HG03095 (cell line): Measurements from ENCODE around the gene ZSCAN5A.
"Not testable (repeated sequence)": the region's sequence is repeated elsewhere in the genome, so short reads cannot be mapped to it uniquely, and the experiment has no call there.

Experiments used
- ATAC-seq: cut with Tn5 transposase; IDR thresholded peaks from one replicate; pipeline ENCODE4 v1.9.1; 2021; ENCODE audit warnings: moderate library complexity; ENCODE audit not compliant: unreplicated experiment

Gene ZSCAN5A

DNA sequence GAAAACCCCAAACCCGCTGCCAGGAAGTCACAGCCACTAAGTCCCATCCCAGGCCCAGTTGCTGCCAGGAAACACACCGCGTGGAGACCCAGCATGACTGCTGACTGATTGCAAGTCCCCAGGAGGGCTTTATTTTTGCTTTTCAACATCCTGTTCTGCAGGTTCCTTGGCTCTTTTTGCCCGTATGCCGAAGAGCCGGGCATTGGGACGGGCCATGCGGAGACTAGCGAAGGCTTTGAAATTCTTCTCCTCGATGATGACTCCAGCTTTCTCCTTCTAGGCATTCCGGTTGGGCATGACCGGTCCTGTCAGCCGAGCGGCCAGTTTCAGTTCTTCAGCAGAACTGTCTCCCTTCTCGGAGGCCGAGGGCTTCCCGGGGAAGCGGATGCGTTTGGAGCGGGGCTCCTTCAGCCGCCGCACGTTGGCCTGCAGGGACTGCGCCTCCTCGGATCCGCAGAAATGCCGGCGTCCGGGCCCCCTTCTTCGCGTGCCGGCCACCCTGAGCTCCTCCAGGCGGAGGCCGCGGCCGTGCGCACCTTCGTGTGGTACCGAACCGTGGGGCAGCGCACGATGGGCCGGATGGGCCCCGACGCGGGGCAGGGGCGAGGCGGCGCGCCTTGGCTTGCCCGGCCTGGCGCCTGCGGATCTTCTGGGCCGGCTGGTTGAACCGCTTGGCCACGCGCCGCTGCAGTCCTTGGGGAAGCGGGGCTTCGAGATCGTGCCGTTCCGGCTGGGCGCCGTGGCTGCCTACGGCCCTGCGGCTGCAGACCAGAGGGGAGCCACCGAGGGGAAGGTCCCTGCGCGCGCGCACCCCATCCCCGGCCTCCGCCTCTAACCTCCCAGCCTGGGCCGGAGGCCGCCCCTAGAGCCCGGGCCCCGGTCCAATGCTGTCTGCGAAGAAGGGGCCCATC, 97.3 kb downstream of the ZSCAN5A start:
- no peak for ATAC-seq

DNA sequence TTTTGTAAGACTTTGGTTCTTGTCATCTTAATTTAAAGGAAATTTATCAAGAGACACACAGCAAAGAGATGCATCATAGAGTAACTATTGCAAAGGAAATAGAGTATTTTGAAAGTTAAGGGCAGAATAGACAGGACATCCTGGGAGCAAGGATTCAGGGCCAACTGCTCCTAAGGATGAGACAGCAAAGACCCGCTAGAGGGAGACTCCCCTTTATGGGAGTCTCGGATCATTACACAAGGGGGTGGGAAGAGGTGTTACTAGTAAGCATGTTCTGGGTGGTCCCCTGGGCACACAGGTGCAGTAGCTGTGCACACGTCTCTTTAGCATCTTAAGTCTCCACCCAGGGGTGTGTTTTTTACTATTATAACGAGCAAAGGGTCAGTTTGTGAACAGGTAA, 102.9 kb downstream of the ZSCAN5A start:
- no peak for ATAC-seq

DNA sequence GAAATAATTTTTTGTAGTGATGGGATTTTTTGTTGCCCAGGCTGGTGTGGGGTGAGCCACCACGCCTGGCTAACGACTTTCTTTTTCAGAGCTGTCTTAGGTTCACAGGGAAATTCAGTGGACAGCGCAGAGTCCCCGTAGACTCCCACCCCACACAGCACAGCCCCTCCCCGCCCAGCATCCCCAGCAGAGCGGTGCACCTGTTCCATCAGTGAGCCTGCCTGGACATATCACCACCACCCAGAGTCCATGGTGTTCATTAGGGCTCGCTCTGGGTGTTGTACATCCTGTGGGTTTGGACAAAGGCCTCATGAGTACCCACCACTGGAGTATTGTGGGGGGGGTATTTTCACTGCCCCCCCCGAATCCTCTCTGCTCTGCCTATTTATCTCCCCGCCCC, 104.6 kb downstream of the ZSCAN5A start:
- not testable (repeated sequence) for ATAC-seq

DNA sequence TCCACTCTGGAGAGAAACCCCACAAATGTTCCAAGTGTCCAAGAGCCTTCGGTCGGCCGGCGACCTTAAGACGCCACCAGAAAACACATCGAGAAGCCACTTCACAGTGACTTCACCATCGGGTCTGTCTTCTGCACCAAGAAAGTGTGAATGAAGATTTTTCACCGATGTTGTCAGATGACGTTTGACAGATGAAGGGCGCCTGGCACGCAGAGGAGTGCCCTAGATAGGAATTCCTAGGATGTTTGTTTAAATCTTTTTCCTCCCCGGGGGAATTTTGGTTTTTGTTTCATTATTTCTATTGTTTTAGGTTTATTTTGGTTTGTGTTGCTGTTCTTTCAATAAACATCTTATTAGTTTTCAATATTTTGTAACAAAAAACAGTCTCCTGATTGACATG, 105.5 kb downstream of the ZSCAN5A start:
- ATAC-seq: no peak

DNA sequence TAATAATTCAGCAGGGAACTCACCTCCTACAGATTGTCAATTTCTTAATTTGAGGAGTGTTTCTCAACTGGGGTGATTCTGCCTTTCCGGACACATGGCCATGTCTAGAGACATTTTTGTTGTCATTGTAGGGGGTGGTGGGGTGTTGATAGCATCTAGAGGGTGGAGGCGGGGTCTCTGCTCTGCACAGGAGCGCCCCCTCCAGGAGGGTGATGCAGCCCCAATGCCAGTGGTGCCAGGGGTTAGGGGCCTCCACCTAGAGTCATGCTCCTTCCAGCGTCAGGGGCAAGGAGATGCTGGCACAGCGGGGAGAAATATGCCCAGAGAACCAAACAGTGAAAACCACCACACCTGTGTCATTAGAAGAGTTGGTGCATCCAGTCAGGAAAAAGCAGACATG, 107.1 kb downstream of the ZSCAN5A start:
- not testable (repeated sequence) for ATAC-seq

DNA sequence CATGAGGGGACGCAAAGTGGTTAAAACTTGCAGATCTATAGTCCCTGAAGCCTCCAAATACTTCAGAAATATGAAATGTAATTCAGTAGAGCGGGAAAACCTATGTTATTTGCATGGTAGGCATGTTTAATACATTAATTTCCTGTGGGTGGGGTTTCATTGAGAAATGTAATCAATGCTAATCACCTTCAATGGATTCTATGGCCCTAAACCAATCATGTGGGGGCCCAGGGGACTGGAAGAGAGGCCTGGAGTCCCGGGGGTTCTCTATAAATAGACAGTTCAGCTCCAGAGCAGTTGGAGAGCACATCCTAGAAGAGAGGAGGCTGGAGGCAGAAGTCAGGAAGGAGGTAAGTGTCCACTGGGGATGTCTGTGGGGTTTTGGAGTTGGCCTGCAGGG, 112.7 kb downstream of the ZSCAN5A start, which contains the start of gene ZSCAN5C:
Gene ZSCAN5C (plus strand): TSS at position 301 of the 400 bp plus-strand sequence. CDS start 3,641 bp downstream, outside the sequence.
- ATAC-seq: no peak

DNA sequence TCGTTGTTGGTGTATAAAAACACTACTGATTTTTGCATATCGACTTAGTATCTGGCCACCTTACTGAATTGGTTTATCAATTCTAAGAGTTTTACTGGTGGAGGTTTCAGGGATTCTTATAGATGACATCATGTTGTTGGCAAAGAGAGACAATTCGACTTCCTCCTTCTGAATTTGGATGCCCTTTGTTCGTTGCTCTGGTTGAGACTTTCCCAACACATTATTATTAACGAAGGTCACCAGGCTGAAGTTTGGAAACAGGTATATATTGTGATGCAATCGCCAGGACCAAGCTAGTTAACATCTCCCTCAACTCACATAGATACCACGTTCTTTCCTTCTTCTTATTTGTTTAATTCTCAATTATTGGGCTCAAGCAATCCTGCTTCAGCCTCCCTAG, 115.0 kb downstream of the ZSCAN5A start:
- ATAC-seq: no peak

DNA sequence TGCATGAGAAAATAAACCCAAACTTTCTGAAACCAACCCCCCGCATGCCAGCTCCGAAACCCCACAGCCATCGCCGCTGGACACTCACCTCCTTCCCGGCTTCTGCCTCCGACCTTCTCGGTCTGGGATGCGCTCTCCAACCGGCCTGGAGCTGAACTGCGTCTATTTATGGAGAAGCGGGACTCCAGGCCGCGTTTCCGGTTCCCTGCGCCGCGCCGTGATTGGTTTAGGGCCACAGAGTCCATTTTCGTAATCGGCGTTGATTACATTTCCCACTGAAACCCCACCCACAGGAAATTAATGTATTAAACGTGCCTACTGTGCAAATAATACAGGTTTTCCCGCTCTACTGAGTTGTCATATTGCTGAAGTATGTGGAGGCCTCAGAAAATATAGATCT, 117.0 kb downstream of the ZSCAN5A start, which contains the start of gene ZSCAN5B:
Gene ZSCAN5B (minus strand): TSS at position 138 of the 400 bp plus-strand sequence. CDS start 4,731 bp downstream, outside the sequence.
- ATAC-seq: not testable (repeated sequence)

DNA sequence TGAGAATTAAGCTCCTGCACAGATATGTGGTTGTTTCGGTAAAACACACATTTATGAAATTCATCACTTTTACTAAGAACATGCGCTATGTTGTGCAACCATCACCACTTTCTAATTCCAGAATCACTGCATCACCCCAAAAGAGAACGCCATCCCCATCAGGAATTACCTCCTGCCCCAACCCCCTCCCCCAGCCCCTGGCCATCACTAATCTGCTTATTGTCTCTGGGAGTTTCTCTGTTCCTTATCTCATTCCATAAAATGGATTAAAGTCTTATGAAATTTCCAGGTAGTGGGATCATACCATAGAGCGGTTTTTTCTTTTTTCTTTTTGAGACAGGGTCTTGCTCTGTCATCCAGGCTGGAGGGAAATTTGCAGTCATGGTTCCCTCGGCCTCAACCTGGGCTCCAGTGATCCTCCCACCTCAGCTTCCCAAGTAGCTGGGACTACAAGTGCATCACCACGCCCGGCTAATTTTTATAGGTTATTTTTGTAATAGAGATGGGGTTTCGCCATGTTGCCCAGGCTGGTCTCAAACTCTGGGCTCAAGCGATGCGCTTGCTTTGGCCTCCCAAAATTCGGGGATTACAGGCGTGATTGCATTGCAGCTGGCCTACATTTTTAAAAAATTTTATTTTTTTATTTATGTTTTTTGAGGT, 120.5 kb downstream of the ZSCAN5A start:
- no peak for ATAC-seq

DNA sequence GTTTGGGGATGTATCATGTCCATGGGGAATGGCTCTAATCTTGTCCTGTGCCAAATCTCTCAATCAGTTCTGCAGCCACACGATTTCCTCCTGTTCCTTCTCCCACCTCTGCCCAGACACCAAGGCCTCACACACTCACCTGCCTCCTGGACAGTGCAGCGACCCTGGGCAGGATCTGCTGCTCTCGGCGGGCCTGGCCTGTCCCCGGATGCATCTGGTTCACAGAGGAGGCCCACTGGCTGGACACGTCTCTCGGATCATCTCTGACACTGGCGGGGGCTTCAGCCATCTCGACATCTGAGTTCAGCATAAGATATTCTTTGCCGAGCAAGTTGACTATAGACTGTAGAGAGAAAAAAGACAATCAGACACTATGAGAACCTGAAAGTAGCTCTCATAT, 122.9 kb downstream of the ZSCAN5A start:
- ATAC-seq: no peak

DNA sequence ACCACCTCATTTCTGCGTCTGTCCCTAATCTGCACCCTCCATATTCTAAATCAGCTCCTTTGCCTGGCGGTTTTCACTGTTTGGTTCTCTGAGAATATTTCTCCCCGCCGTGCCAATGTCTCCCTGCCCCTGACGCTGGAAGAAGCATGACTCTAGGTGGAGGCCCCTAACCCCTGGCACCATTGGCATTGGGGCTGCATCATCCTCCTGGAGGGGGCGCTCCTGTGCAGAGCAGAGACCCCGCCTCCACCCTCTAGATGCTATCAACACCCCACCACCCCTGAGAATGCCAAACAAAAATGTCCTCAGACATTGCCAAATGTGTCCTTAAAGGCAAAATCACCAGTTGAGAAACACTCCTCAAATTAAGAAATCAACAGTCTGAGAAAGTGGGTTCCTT, 123.5 kb downstream of the ZSCAN5A start:
- ATAC-seq: no peak

DNA sequence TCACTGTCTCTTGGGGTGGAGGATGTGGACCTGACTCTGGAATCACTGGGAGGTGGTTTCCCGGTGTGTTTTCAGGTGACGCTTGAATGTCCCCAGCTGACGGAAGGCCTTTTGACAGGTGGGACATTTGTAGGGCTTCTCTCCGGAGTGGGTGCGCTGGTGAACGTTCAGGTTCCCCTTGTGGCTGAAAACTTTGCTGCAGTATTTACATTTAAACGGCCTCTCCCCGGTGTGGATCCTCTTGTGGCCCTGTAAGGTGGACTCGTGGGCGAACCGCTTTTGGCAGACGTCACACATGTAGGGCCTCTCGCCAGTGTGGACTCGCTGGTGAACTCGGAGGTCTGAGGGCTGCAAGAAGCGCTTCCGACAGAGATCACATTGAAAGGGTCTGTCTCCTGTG, 124.9 kb downstream of the ZSCAN5A start:
- no peak for ATAC-seq

DNA sequence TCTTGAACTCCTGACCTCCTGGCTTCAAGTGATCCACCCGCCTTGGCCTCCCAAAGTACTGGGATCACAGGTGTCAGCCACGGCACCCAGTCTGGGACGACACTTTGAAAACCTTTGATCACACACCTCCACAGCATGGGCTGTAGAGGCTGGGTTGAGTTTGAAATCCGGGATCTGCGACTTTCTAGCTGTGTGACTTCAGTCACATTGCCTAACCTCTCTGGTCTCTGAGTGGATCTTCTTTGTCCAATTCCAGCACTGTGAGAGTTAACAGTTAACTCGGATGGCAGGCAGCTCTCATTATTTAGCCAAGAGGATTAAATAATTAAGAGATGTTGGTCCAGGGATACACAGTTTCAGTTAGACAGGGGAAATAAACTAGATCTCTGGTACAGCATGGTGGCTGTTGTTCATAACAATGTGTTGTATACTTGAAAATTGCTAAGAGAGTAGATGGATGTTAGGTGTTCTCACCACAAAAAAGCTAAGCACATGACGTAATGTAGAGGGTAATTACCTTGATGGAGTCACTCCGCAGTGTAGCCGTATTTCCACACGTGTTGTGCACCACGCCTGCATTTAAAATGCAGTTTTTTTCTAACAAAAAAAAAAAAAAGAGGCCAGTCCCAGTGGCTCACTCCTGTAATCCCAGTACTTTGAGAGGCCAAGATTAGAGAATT, 136.9 kb downstream of the ZSCAN5A start:
- ATAC-seq: no peak

DNA sequence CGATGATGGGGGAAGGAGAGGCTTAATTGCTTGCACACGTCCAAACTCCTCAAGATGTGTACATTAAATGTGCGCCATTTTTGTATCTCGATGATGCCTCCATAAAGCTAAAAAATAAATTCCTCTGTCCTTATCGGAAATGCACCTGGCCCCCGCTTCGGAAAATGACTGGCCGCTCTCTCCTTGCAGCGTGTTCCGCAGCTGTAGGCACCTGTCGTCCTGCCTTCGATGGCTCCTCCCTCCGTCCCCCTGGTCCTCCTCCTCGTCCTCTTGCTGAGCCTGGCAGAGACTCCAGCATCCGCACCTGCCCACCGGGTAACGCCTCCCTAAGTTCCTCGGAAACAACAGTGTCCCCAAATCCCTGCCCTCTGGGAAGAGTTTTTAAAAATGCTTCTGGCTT, 137.8 kb downstream of the ZSCAN5A start:
- ATAC-seq: no peak

DNA sequence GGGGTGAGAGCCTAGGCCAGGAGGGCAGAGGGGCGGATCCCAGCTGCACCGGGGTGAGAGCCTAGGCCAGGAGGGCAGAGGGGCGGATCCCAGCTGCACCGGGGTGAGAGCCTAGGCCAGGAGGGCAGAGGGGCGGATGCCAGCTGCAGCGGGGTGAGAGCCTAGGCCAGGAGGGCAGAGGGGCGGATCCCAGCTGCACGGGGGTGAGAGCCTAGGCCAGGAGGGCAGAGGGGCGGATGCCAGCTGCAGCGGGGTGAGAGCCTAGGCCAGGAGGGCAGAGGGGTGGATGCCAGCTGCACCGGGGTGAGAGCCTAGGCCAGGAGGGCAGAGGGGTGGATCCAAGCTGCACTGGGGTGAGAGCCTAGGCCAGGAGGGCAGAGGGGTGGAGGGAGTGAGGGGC, 138.3 kb downstream of the ZSCAN5A start:
- not testable (repeated sequence) for ATAC-seq

DNA sequence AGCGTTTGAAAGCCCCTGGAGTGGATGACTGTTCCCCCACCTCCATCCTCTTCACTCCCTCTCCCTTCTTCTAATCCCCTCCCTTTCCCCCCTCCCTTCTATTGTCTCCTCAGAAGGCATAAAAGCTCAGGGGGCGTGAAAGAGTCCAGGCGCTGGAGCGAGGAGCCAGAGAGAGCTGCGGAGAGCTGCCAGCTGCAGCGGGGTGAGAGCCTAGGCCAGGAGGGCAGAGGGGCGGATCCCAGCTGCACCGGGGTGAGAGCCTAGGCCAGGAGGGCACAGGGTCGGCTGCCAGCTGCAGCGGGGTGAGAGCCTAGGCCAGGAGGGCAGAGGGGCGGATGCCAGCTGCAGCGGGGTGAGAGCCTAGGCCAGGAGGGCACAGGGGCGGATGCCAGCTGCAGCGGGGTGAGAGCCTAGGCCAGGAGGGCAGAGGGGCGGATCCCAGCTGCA, 138.8 kb downstream of the ZSCAN5A start, which contains the start of gene GALP:
Gene GALP (plus strand): TSS at position 148 of the 447 bp plus-strand sequence. CDS start 1,101 bp downstream, outside the sequence.
- not testable (repeated sequence) for ATAC-seq

DNA sequence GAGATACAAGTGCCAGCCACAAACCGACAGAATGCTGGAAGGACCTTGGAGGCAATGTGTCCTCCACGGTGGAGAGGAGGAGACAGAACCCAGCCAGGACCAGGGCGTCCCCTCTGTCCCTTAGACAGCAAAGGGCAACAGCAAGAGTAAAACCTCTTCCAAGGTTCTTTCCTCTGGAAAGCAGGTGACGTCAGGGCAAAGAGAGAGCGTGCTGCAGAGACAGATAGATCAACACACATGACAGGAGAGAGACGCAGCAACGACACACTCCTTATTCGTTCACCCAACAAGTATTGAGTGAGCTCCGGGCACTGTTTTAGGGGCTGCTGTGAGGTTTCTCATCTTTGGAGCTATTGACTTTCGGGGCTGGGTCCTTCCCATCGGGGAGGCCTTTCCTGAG, 140.1 kb downstream of the ZSCAN5A start:
- no peak for ATAC-seq

DNA sequence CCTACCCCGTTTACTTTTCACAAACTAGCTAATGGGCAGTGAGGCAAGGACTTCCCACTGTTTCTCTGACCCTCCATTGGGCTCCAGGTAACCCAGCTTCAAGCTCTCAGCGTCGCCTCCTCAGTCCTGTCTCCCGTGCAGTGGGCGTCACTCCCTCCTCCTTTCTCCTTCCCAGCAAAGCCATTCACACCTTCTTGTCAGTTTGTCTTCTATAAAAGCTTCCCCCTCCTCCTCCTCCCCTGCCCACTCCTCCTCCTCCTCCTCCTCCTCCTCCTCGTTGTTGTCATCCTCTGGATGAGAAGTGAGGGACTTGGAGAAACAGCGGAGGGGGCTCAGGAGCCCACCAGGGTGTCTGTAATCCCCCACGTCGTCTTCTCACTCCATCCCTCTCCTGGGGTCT, 140.6 kb downstream of the ZSCAN5A start:
- ATAC-seq: no peak
